Ovary (tissue), 9 donors: ENCODE data around the gene CDC7. TPM values are rescaled to one million over a fixed set of nuclear protein-coding genes. Genes with fewer than 3 reads are reported as not detected.

Experiments
- DNase-seq, 5 donors: peaks; one replicate each; pipeline ENCODE4 v3.0.0-alpha.2; 2019 to 2020
- H3K27ac ChIP-seq, 2 donors: fragments of 200-600 bp; one replicate each; pipeline versions ENCODE4 v1.5.1 to v1.8.0; 2019 to 2022
- H3K27me3 ChIP-seq: fragments of 200-600 bp; one replicate; pipeline ENCODE4 v1.8.0; 2022
- H3K36me3 ChIP-seq: fragments of 200-600 bp; sonication (generic); one replicate; pipeline ENCODE4 v1.5.1; 2019
- H3K4me1 ChIP-seq: one replicate; pipeline ENCODE4 v1.8.1; 2013; ENCODE audit warnings: mild to moderate bottlenecking, moderate library complexity; ENCODE audit not compliant: insufficient read depth
- H3K4me3 ChIP-seq: fragments of 200-600 bp; sonication (generic); one replicate; pipeline ENCODE4 v1.5.1; 2017
- H3K9me3 ChIP-seq, 2 donors: fragments of 200-600 bp in 1 of 2; sonication (generic) in 1 of 2; one replicate each; pipeline versions ENCODE4 v1.5.1 to v1.8.1; 2013 to 2019; ENCODE audit warnings: mild to moderate bottlenecking in 1 of 2, moderate library complexity in 1 of 2
- EP300 ChIP-seq: sonication (generic); formaldehyde crosslinking; IDR thresholded peaks from one replicate; pipeline ENCODE4 v1.6.1; 2017; ENCODE audit warnings: antibody characterized with exemption
- POLR2A ChIP-seq: fragments of 450-650 bp; IDR thresholded peaks from one replicate; pipeline ENCODE4 v1.6.1; 2017; ENCODE audit warnings: antibody characterized with exemption, mild to moderate bottlenecking, moderate library complexity
- WGBS, 3 donors: extraction: QIAGEN DNeasy Blood & Tissue Kit in 1 of 3; methylation state at CpG; one replicate each; pipeline versions ENCODE4 v1.1.5 to v1.1.7; 2013 to 2017; 5-methylcytosine and 5-hydroxymethylcytosine counted together
- intact Hi-C, 4 donors: fragments of 100-400 bp; cut with DNase I; formaldehyde crosslinking; loops; one replicate each; pipeline versions ENCODE4 v1.11.0 to v1.15.1; 2022 to 2023
- polyA plus RNA-seq, 2 donors: library from polyadenylated mRNA; stranded (reverse); fragments of 200-250 nt in 1 of 2; fragments of 350-450 nt in 1 of 2; fragmentation: Illumina TruSeq in 1 of 2; extraction: RNeasy Lipid Tissue Mini Kit (QIAGEN cat#74804) in 1 of 2; gene quantifications; one replicate each; pipeline ENCODE4 v1.2.3, GENCODE V29; 2013 to 2014
- total RNA-seq, 7 donors: library from RNA; depleted of rRNA in 2 of 7; stranded (reverse); fragments of >200 nt in 2 of 7; fragmentation: NEBNext Ultra II Directional in 3 of 7; extraction: Animal tissue kit (Norgen Biotek cat#: 25700) in 3 of 7; gene quantifications; one replicate each; pipeline versions ENCODE4 v1.1.0 to v1.2.4, GENCODE V29; 2016 to 2023
- TF ChIP-seq, protein P1 (sequence below), 3 donors: fragments of 450-650 bp in 2 of 3; fragments of 200-600 bp in 1 of 3; IDR thresholded peaks; one replicate each; pipeline versions ENCODE4 v1.5.1 to v1.8.0; 2016 to 2022; ENCODE audit warnings: antibody characterized with exemption in 3 of 3, mild to moderate bottlenecking in 1 of 3
- donor health status: DM: no; HTN: no; CAD: no; lungs with moderate emphysema.
- donor health status: DM: no; HTN: no; CAD: no.
- donor health status: Bipolar disorder and iron deficiency.
- donor health status: DM: yes; HTN: yes; CAD: no.
- donor health status: DM: no; HTN: no; CAD: no.
- donor health status: DM: yes; HTN: yes; CAD: no.

CDC7 gene
- total and polyA plus RNA-seq, 9 donors = 1.2 to 5.5 (median 2.9) TPM

DNA sequence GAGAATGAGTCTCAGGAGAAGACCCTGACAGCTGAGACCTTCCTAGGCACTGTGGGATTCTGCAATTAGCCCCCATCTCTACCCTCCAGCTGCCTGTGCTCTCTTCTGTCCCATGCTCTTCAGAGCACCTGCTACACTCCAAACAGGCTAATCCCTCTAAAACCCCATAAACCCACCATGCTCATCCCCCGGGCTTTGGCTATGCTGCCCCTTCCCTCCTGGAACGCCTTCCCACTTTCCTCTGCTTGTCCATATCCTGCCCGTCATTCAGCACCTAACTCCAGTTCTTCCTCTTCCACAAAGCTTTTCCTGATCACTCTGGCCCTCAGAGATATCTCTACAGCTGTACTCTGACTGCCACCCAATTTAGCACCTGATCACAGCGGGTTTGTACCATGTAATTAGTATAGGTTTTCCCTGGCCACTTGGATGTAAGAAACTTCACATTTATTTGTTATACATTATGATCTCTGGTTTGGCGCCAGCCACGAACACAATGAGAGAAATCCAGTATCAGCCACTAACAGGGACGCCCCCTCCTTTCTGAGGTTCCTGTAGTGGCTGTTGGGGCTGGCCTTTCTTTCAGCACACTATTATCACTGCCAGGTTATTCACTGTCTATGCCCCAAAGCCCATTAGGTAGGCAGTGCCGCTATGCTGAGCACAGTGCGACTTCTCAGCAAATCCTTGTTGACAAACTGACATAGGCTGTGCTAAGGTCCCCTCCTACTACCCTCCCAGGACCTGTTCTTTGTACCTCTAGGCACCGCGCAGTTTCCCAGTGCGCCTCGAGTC lies 45.1 kb downstream of the CDC7 start:
- WGBS, 3 donors = 92 to 94% (median 94%) methylated on average over 13 of the region's 13 CpGs
- Histone ChIP-seq H3K4me3 (no peak overlapping the region), H3K4me1 (no peaks in the 10 kb centered on the region), H3K9me3 (no peaks in the 10 kb centered on the region), H3K27ac (no peak overlapping the region), H3K36me3 (no peaks in the 10 kb centered on the region), H3K27me3 (no peaks in the 10 kb centered on the region)
- no peak for DNase-seq
- TF ChIP-seq, protein P1, sequence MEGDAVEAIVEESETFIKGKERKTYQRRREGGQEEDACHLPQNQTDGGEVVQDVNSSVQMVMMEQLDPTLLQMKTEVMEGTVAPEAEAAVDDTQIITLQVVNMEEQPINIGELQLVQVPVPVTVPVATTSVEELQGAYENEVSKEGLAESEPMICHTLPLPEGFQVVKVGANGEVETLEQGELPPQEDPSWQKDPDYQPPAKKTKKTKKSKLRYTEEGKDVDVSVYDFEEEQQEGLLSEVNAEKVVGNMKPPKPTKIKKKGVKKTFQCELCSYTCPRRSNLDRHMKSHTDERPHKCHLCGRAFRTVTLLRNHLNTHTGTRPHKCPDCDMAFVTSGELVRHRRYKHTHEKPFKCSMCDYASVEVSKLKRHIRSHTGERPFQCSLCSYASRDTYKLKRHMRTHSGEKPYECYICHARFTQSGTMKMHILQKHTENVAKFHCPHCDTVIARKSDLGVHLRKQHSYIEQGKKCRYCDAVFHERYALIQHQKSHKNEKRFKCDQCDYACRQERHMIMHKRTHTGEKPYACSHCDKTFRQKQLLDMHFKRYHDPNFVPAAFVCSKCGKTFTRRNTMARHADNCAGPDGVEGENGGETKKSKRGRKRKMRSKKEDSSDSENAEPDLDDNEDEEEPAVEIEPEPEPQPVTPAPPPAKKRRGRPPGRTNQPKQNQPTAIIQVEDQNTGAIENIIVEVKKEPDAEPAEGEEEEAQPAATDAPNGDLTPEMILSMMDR (IDR thresholded peaks at IDR 0.05) = no peak
- no peak for TF ChIP-seq POLR2A
- TF ChIP-seq EP300 = no peak
- intact Hi-C loops = no loop called here

DNA sequence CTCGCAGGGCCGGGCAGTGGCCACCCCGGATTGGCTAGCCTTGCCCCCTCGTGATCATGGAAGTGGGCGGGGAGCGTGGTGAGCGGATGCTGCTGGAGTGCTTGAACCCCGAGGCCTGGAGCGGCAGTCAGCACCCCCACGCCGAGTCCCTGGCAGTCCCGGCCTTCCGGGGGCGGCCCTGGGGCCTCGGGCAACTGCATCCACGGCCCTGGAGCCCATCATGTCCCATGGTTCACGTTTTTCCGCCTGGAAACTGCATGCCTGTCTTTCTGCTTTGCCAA lies 45.6 kb downstream of the CDC7 start:
- no peaks in the 10 kb centered on the region for H3K36me3 ChIP-seq
- intact Hi-C loops = no loop called here
- no peaks in the 10 kb centered on the region for H3K4me1 ChIP-seq
- no peaks in the 10 kb centered on the region for H3K27me3 ChIP-seq
- 88 to 92% (median 89%) methylated on average over 18 of the region's 18 CpGs for WGBS, 3 donors
- no peak overlapping the region for H3K4me3 ChIP-seq
- no peak for DNase-seq
- H3K27ac ChIP-seq = no peak overlapping the region
- no peaks in the 10 kb centered on the region for H3K9me3 ChIP-seq
- TF ChIP-seq POLR2A (no peak), EP300 (no peak)
- TF ChIP-seq, protein P1 (IDR thresholded peaks at IDR 0.05) = no peak

DNA sequence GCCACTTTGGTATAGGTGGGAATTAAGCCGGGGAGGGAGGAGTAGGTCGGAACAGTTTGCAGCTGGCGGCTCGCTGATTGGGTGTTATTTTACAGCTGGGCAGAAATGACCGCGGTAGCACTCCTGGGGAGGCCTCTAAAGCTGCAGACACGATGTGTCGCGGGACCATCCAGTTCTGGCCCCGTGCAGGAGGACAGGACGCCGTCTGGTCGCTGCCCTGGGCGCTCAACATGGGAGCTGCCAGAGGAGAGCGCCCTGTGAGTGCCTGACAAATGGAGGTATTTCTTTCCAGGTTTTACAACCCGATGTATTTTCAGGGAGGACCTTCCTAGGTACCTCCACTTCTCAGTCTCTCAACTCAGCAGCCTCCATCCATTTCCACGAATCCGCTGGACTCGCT lies 46.2 kb downstream of the CDC7 start:
- 75 to 85% (median 82%) methylated on average over 19 of the region's 19 CpGs for WGBS, 3 donors
- intact Hi-C loops = no loop called here
- Histone ChIP-seq H3K27me3 (no peaks in the 10 kb centered on the region), H3K4me3 (no peak overlapping the region), H3K9me3 (no peaks in the 10 kb centered on the region), H3K4me1 (no peaks in the 10 kb centered on the region), H3K36me3 (no peaks in the 10 kb centered on the region), H3K27ac (no peak overlapping the region)
- no peak for TF ChIP-seq POLR2A
- TF ChIP-seq, protein P1 (IDR thresholded peaks at IDR 0.05) = no peak
- TF ChIP-seq EP300 = no peak
- DNase-seq = no peak

- no peak for DNase-seq
- H3K27ac ChIP-seq = no peak overlapping the region
- TF ChIP-seq POLR2A = no peak
- no peak for TF ChIP-seq EP300
- TF ChIP-seq, protein P1 (IDR thresholded peaks at IDR 0.05) = no peak
- WGBS, 3 donors = 82 to 89% (median 86%) methylated on average over 3 of the region's 3 CpGs
- H3K27me3 ChIP-seq = no peaks in the 10 kb centered on the region
- H3K4me3 ChIP-seq = no peak overlapping the region
- H3K4me1 ChIP-seq = no peaks in the 10 kb centered on the region
- H3K36me3 ChIP-seq = no peaks in the 10 kb centered on the region
- no peaks in the 10 kb centered on the region for H3K9me3 ChIP-seq
- intact Hi-C loops = no loop called here
Measured at GRCh38 chr1:91548376-91549040, 47.9 kb downstream of the CDC7 start.
